SK-N-SH treated with all-trans-retinoic acid at 6 μM for 48 hours (cell line): Measurements from ENCODE around the gene GPR176.

Experiments used
- ARNTL ChIP-seq: fragments of 450-650 bp; formaldehyde crosslinking; IDR thresholded peaks from 2 replicates; pipeline ENCODE4 v1.5.0; 2020; ENCODE audit warnings: low read depth, mild to moderate bottlenecking, moderate library complexity, borderline replicate concordance
- BACH2 ChIP-seq: fragments of 250-450 bp; sonication (Bioruptor Pico); IDR thresholded peaks from 2 replicates; pipeline ENCODE4 v1.9.0; 2021; ENCODE audit warnings: mild to moderate bottlenecking, borderline replicate concordance
- ESRRG ChIP-seq: fragments of 250-450 bp; sonication (Bioruptor Pico); IDR thresholded peaks from 2 replicates; pipeline ENCODE4 v1.6.1; 2021; ENCODE audit warnings: mild to moderate bottlenecking
- GLIS3 ChIP-seq: fragments of 250-450 bp; sonication (Bioruptor Pico); IDR thresholded peaks from 2 replicates; pipeline ENCODE4 v1.5.0; 2020; ENCODE audit warnings: mild to moderate bottlenecking, moderate library complexity
- ISL1 ChIP-seq: fragments of 250-450 bp; sonication (Bioruptor Pico); IDR thresholded peaks from 2 replicates; pipeline ENCODE4 v2.1.2; 2022; ENCODE audit warnings: mild to moderate bottlenecking, moderate library complexity
- SNAI2 ChIP-seq: fragments of 250-450 bp; sonication (Bioruptor Pico); IDR thresholded peaks from 2 replicates; pipeline ENCODE4 v1.5.0; 2020; ENCODE audit warnings: mild to moderate bottlenecking, moderate library complexity
- TOX ChIP-seq: fragments of 250-450 bp; sonication (Bioruptor Pico); IDR thresholded peaks from 2 replicates; pipeline ENCODE4 v1.8.0; 2021; ENCODE audit warnings: mild to moderate bottlenecking, moderate library complexity, borderline replicate concordance
- ZFP3 ChIP-seq: fragments of 250-450 bp; sonication (Bioruptor Pico); IDR thresholded peaks from 2 replicates; pipeline ENCODE4 v1.5.0; 2020; ENCODE audit warnings: mild to moderate bottlenecking, moderate library complexity
- ZFP30 ChIP-seq: fragments of 450-650 bp; formaldehyde crosslinking; IDR thresholded peaks from 2 replicates; pipeline ENCODE4 v1.5.0; 2022; ENCODE audit warnings: mild to moderate bottlenecking, moderate library complexity
- ZNF70 ChIP-seq: fragments of 450-650 bp; formaldehyde crosslinking; IDR thresholded peaks from 2 replicates; pipeline ENCODE4 v1.5.0; 2020; ENCODE audit warnings: mild to moderate bottlenecking, moderate library complexity
- TF ChIP-seq, protein P1 (sequence below): fragments of 250-450 bp; sonication (Bioruptor Pico); IDR thresholded peaks from 2 replicates; pipeline ENCODE4 v1.8.0; 2020; ENCODE audit warnings: mild to moderate bottlenecking, moderate library complexity, borderline replicate concordance

DNA sequence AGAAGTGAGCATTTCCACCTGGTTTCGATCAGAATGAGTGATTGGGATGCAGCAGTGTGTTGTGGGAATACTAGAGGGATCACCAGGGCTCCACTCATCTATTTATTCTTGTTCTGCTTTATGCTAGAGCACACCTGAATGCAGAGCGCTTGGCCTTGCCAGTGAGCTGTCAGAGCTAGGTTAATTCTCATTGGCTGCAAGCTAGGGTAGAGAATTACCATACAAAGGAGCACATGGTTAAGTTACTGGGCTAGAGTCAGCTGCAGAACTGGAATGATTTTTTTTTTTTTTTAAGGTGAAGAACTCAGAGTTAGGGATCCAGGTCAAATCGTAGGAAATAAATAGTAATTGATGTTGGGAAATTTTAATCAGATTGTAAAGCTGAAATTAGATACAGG lies 22.7 kb upstream of the GPR176 start:
- TF ChIP-seq SNAI2 (CRISPR knock-in tag) (no peak), ZFP3 (CRISPR knock-in tag) (no peak), ZNF70 (CRISPR knock-in tag) (no peak), ISL1 (CRISPR knock-in tag) (no peak), ESRRG (CRISPR knock-in tag) (no peak), TOX (CRISPR knock-in tag) (no peak), ZFP30 (CRISPR knock-in tag) (no peak), GLIS3 (no peak), ARNTL (CRISPR knock-in tag) (no peak), BACH2 (CRISPR knock-in tag) (no peak)
- TF ChIP-seq, protein P1, sequence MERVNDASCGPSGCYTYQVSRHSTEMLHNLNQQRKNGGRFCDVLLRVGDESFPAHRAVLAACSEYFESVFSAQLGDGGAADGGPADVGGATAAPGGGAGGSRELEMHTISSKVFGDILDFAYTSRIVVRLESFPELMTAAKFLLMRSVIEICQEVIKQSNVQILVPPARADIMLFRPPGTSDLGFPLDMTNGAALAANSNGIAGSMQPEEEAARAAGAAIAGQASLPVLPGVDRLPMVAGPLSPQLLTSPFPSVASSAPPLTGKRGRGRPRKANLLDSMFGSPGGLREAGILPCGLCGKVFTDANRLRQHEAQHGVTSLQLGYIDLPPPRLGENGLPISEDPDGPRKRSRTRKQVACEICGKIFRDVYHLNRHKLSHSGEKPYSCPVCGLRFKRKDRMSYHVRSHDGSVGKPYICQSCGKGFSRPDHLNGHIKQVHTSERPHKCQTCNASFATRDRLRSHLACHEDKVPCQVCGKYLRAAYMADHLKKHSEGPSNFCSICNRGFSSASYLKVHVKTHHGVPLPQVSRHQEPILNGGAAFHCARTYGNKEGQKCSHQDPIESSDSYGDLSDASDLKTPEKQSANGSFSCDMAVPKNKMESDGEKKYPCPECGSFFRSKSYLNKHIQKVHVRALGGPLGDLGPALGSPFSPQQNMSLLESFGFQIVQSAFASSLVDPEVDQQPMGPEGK (CRISPR knock-in tag): no peak
